ENCODE results near the gene MRPS24.
"Not testable (repeated sequence)": the region's sequence is repeated elsewhere in the genome, so short reads cannot be mapped to it uniquely, and the experiment has no call there.

MRPS24 gene

DNA sequence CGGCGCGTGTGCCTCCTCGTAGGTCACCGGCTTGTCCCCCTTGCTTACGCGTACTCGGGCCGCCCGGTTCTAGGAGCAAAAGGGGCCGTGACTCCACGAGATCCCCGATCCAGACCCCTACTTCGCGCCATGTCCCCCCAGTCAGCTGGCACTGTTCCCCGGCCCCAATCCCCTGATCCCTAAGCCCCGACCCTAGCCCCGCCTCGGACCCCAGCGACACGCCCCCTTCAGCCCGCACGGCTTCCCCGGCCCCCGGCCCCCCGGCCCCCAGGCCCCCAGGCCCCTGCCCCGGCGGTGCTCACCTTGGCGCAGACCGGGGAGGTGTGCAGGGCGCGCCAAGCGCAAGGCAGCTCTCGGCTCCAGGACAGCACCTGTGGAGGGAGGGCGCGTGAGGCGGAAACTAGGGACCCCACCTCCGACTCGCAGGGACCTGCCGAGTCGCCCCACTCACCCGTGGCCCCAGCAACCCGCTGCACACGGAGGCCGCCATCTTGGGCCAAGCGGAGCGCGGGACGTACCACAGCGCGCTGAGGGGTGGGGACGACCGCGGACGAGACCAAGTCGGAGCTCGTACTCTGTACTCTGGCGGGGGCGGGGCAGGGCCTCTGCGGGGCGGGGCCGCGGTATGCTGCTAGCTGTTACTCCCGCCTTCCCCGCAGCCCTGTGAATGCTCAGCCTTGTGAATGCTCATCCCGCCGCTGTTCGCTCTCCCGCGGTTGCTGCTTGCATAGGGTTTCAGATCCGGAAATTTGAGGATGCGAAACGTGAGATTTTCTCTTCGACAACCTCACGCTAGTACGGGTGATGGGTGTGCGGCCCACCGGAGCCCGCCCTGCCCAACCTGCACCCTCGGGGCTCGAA lies at the start of gene MRPS24:
Gene MRPS24, minus strand, starts transcription at position 512 of the 861 bp plus-strand sequence. Its CDS starts 22 bp downstream, at position 490.
- peak; percentile 94 for DNase-seq

- no peak for DNase-seq
These were observed 46.6 kb upstream of the MRPS24 start for GRCh38 chr7:43915907-43916306.

GRCh38 chr7:43914795-43915194 lies 45.5 kb upstream of the MRPS24 start:
- DNase-seq, result no peak

GRCh38 chr7:43906331-43907010 lies 37.2 kb upstream of the MRPS24 start, which contains the start of gene URGCP:
TSS of gene URGCP (minus strand) at chr7:43906596. CDS start at chr7:43906575, 21 bp downstream.
- peak; percentile 41 to 57 for DNase-seq

GRCh38 chr7:43905956-43906330 lies 36.6 kb upstream of the MRPS24 start:
- peak in 1 of 2 donors; percentile 11 for DNase-seq

- no peak for DNase-seq
These were observed 36.1 kb upstream of the MRPS24 start for GRCh38 chr7:43905209-43905946.

GRCh38 chr7:43904533-43905208 lies 35.4 kb upstream of the MRPS24 start:
- DNase-seq, result no peak

GRCh38 chr7:43902542-43903054 lies 33.3 kb upstream of the MRPS24 start:
- no peak for DNase-seq

DNA sequence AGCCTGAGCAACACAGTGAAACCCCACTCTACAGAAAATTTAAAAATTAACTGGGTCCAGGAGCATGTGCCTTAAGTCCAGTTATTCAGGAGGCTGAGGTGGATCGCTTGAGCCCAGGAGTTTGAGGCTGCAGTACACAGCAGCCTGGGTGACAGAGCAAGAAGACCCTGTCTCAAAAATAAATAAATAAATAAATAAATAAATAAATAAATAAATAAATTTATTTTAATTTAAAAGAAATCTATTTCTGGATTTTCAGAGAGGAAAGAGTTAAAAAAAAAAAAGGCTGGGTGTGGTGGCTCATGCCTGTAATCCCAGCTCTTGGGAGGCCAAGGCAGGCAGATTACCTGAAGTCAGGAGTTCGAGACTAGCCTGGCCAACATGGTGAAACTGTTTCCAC lies 29.3 kb upstream of the MRPS24 start:
- not testable (repeated sequence) for DNase-seq

DNA sequence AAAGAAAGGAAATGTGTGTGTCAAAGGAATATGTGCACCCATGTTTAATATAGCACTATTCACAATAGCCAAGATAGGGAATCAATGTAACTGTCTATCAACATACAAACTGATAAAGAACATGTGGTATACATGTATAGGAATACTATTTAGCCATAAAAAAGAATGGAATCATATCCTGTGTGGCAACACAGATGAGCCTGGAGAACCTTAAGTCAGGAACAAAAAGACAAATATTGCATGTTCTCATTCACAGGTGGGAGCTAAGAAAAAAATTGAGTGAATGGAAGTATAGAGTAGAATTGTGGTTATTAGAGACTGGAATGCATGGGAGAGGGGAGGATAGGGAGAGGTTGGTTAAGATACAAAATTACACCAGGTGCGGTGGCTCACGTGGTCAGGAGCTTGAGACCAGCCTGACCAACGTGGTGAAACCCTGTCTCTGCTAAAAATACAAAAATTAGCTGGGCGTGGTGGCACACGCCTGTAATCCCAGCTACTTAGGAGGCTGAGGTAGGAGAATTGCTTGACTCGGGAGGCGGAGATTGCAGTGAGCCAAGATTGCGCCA lies 26.6 kb upstream of the MRPS24 start:
- DNase-seq, result no peak

GRCh38 chr7:43891069-43891955 lies 22.0 kb upstream of the MRPS24 start:
- no peak for DNase-seq

DNA sequence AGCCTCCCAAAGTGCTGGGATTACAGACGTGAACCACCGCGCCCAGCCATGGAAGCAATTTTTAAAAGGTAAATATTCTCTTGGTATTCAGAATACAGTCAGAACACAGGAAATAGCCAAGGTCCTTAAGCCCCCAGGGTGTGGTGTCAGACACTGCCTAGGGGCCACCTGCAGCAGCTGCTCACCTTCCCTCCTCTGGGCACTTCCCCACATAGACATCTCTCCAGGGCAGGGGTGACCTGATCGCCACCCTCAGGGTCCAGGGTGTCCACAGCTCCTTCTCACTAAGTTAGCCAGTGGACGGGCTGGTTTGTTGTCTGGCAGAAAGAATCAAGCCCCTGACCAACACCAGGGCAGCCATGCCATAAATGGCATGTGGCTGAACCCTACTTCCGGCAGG lies 21.2 kb upstream of the MRPS24 start:
- no peak for DNase-seq

DNA sequence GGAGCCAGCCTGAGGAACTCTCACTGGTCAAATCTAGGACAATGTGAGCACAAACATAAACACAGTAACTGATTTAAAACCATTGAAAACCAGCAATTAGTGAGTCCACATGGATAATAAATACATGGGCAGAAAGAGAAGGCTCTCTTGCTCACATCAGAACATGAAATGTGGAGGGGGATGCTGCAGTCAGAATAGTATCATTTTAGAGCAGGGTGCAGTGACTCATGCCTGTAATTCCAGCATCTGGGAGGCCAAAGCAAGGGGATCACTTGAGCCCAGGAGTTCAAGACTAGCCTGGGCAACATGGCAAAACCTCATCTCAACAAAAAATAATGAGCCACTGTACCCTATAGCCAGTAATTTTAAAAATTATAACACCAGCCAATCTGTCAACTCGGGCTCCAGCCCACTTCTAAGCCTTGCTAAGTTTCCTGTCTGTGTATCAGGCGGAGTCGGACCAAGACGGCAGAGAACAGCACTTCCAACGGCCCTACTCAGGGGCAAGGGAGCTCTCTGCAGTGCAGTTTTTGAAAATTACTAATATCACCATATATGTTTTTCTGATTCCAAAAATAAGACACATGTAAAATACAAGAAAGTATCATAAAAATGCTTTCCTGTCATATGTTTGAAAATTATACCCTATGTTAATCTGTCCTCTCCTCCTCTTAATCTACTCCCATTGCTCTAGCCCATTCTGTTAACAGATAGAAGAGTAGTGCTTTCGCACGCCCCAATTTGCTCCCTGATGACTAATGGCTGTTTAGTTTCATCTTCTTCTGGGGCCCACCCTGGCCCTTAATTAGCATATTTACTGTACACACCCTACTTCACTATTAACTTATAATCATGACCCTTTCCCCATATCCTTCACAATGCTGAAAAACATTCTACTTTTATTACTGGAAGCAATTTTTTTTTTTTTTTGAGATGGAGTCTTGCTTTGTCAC lies 20.0 kb upstream of the MRPS24 start:
- no peak for DNase-seq

DNA sequence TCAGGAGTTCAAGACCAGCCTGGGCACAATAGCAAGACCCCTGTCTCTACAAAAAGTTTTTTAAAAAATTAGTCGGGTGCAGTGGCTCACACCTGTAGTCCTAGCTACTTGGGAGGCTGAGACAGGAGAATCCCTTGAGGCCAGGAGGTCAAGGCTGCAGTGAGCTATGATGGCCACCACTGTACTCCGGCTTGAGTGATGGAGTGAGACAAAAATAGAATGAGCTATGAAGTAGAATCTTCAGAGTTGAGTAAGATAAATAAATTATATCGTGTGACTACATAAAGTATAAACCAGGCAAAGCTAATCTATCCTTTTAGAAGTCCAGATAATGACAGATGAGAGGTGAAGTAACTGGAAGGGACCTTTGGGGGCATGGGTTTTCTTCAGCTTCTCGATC lies 15.3 kb upstream of the MRPS24 start:
- DNase-seq, result no peak

GRCh38 chr7:43884209-43884608 lies 14.9 kb upstream of the MRPS24 start:
- no peak for DNase-seq

GRCh38 chr7:43880596-43880995 lies 11.3 kb upstream of the MRPS24 start:
- DNase-seq, result no peak

- DNase-seq, result no peak
These were observed 10.2 kb upstream of the MRPS24 start for GRCh38 chr7:43879477-43879876.

DNA sequence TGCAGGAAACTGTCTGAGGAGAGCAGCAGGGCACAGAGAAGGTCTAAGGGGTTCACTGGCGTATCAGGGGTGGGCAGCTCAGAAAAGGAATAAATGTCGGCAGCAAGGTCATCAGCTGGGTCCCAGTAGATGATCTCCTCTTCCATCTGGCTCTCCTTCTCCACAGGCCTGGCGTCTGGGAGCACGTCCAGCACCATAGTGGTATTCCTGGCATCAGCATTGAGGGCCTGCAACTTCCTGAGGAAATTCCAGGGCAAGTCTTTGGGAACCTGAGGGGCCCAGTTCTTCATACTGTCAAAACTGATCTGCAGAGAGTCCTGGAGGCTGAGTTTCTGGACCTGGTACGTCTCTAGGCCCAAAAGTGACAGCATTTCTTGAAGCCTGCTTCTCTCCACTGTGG lies 9.6 kb upstream of the MRPS24 start:
- DNase-seq, result no peak

- no peak for DNase-seq
These were observed 8.9 kb upstream of the MRPS24 start for GRCh38 chr7:43877968-43878864.
